GM12801 (cell line): ENCODE measurements around the gene EFNA4.

Experiments
- CTCF ChIP-seq: IDR thresholded peaks from one replicate; pipeline ENCODE4 v1.5.1; 2011; ENCODE audit warnings: control low read depth; ENCODE audit not compliant: insufficient read length; ENCODE audit errors: extremely low read depth

EFNA4 gene

GRCh38 chr1:155035936-155036335, 27.6 kb upstream of the EFNA4 start:
- TF ChIP-seq CTCF, result no peak

GRCh38 chr1:155037043-155037442, 26.5 kb upstream of the EFNA4 start:
- TF ChIP-seq CTCF, result no peak

GRCh38 chr1:155037851-155038441, 25.6 kb upstream of the EFNA4 start:
- no peak for TF ChIP-seq CTCF

GRCh38 chr1:155038602-155039307, 24.8 kb upstream of the EFNA4 start:
- no peak for TF ChIP-seq CTCF

GRCh38 chr1:155039308-155039669, 24.3 kb upstream of the EFNA4 start:
- TF ChIP-seq CTCF, result no peak

- no peak for TF ChIP-seq CTCF
Observed at GRCh38 chr1:155040358-155041093, 23.0 kb upstream of the EFNA4 start.

GRCh38 chr1:155042789-155043188, 20.8 kb upstream of the EFNA4 start:
- no peak for TF ChIP-seq CTCF
